GM18505 (cell line): ENCODE data around the gene CD300LG.

Experiments used
- ATAC-seq: cut with Tn5 transposase; IDR thresholded peaks from one replicate; pipeline ENCODE4 v1.9.1; 2021; ENCODE audit not compliant: unreplicated experiment
- POLR2A ChIP-seq: IDR thresholded peaks from 4 replicates; pipeline ENCODE4 v1.6.1; 2011; ENCODE audit warnings: borderline replicate concordance; ENCODE audit not compliant: insufficient read depth, insufficient read length; ENCODE audit errors: extremely low read depth

The CD300LG gene

GRCh38 chr17:43905400-43905984, 58.5 kb downstream of the CD300LG start:
- TF ChIP-seq POLR2A, result no peak
- no peak for ATAC-seq

GRCh38 chr17:43905985-43906852, 59.2 kb downstream of the CD300LG start:
- no peak for TF ChIP-seq POLR2A
- no peak for ATAC-seq

GRCh38 chr17:43906951-43907424, 60.0 kb downstream of the CD300LG start:
- TF ChIP-seq POLR2A, result no peak
- no peak for ATAC-seq

GRCh38 chr17:43907425-43907981, 60.5 kb downstream of the CD300LG start, which contains the start of gene MPP2:
Gene MPP2 (minus strand): TSS chr17:43907536. CDS start chr17:43904460, 3,076 bp downstream.
- TF ChIP-seq POLR2A, result no peak
- no peak for ATAC-seq

GRCh38 chr17:43907998-43908721, 61.2 kb downstream of the CD300LG start:
- no peak for ATAC-seq
- TF ChIP-seq POLR2A, result no peak

- no peak for TF ChIP-seq POLR2A
- ATAC-seq, result no peak
Measured at GRCh38 chr17:43909537-43910231, 62.7 kb downstream of the CD300LG start.

- no peak for TF ChIP-seq POLR2A
- no peak for ATAC-seq
Measured at GRCh38 chr17:43911904-43912303, 64.9 kb downstream of the CD300LG start.

- TF ChIP-seq POLR2A, result no peak
- ATAC-seq, result no peak
Measured at GRCh38 chr17:43912635-43913304, 65.8 kb downstream of the CD300LG start.
